ENCODE results near the gene DPF3.

DPF3 gene

DNA sequence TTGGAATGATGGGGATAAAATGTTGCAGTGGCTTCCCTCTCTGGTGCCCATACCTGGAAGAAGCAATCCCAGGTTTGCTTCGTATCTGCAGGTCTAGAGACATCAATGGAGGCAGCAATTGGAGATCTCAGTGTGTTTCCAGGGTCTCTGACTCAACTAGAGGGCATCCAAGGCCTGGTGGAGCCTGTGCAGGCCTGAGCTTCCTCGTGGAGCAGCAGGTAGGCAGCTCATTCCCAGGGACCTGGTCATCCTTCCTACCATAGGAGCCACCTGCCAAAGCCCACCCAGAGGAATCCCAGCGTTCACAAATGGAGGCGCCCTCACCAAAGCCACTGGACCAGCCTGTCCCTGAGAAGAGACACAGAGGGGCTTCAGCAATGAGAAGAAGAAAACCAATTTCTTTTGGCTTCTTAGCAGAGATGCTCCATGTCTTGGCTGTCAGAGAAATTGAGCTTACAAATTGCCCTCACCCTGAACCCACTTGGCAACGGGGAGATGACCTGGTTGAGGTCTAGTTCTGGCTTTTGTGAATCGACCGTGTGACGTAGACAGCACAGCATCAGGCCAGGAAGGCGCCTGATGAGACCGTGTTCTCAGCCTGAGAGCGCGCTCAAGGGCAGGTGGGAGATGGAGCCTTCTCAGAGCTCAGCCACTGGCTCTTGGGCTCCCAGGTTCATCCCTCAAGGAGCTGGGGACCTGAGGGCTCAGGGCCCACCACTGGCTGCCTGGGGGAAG, 283.6 kb downstream of the DPF3 start:
- DNase-seq: no peak

- no peak for DNase-seq
Observed at GRCh38 chr14:72609205-72609916, 284.5 kb downstream of the DPF3 start.

GRCh38 chr14:72608391-72609204, 285.3 kb downstream of the DPF3 start:
- DNase-seq: peak; percentile 62

GRCh38 chr14:72607386-72608130, 286.3 kb downstream of the DPF3 start:
- DNase-seq: no peak

DNA sequence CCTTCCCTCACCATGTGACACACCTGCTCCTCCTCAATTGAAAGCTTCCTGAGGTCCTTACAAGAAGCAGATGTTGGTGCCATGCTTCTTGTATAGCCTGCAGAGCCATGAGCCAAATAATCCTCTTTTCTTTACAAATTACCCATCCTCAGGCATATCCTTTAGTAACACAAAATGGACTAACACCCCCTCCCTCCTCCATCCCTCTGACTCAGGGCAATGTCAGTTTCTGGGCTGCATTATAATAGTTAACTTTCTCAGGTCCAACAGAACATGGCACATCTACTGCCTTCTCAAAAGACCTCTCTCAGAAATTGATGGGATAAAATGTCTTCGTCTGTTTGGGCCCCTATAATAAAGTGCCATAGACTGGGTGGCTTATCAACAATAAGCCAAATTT, 287.0 kb downstream of the DPF3 start:
- no peak for DNase-seq

DNA sequence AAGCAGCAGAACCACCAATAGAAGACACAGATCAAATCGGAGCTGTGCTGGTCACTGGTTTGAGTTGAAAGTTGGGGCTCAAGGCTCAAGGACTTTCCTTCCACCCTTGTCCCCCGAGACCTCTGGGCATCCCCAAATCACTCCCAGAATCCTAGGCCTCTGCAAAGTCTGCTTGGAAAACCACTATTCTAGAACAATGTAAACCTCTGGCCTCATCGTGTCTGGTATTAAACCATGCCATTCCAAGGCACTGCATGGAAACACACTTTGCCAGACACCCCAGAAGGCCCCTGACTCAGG, 288.0 kb downstream of the DPF3 start:
- DNase-seq: no peak

- no peak for DNase-seq
Observed at GRCh38 chr14:72605096-72605920, 288.6 kb downstream of the DPF3 start.

DNA sequence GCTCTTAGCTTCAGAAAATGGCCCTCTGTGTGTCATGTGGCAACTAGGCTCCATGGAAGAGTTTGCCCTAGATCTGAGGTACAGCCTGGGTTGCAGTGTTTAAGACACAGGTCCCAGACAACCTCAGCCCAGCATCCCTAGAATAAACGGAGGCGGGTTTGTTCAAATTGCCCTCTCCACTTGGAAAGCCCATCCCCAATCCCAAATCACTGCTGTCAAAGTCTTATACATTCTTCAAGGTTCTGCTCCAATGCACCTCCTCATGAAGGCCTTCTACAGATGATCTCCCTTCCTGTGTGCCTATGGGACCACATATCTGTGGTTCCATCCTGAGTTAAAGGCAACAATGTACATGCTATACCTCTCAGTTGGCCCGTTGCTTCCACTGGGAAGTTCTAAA, 289.8 kb downstream of the DPF3 start:
- no peak for DNase-seq

GRCh38 chr14:72603639-72604038, 290.3 kb downstream of the DPF3 start:
- no peak for DNase-seq

DNA sequence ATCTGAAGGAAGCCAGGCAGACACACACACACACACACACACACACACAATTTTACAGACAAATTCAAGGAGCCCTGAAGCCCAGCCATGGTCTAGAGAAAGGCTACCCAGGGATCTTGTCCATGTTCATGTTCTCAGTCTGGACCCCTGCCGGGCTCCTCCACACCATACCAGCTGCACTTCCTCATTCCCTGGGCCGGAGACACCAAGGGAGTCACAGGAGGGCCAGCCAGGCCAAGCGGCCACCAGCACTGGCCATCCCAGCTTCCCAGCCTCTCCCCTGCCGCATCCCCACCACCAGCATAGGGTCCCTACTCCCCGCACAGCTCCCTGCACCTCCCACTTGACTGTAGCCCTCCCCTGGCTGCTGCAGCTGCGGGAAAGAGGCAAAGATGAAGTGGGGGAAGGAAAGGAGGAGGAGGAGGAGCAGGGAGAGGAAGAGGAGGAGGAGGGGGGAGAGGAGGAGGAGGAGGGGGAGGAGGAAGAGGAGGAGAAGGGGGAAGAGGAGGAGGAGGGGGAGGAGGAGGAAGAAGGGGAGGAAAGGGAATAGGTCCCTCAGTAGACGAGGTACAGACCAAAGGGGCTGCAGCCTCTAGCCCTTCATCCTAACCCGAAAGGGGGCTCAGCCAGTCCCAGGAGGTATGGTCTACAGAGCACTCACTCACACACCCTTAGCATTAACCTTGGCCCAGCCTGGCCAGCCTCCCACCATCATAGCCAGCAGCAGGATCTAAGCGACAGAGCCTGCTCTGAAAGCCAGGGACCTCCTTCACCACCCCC, 293.2 kb downstream of the DPF3 start:
- DNase-seq: no peak

DNA sequence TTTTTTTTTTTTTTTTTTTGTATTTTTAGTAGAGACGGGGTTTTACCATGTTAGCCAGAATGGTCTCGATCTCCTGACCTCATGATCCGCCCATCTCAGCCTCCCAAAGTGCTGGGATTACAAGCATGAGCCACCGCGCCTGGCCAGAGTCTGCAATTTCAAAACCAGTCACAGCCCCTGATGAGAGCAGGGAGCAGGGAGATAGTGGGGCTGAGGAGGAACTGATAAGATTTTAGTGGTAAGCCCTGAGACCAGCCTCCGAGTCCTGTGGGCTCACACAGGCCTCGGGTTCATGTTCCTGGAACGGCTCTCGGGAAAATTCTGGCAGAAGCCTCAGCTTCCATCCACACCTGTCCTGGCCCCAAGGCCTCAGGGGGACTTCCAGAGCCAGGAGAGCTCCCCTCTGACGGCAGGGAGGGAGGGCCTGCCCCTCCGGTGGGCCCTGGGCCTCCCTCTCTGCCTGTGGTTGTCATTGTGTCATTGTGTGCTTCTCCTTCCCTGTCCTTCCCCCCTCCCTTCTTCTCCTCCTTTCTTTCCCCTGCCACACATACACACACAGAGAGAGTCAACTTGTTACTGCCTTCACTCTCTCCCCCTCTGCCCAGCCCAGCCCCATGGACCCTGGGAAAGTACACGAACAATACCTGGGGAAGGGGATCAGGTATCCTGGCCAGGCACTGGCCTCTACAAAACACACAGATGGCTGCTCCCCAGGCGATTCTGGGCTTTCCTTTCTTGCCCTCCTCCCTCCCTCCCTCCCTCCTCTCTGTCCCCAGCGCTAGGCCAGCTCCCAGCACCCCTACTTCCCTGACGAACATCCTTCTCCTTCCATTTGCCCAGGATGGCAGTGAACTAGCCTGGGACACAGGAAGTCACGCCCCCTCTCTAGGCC, 294.1 kb downstream of the DPF3 start:
- no peak for DNase-seq

DNA sequence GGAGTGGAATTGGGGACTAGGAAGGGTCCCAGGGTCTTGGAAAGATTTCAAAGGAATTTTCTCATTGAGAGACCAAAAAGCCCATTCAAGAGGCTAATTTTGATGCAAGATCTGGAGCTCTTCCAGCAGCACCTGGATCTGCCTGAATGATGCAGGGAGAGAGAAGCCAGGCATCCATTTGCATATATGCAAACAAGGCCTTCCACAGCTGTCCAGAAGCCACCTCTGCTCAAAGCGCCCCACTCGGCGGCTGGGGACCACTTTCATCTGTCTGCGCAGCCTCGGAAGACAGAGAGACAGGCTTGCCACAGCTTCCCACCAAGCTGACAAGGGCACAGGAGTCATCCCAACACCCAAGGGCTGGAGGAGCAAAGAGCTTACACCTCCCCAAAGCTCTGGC, 295.6 kb downstream of the DPF3 start:
- DNase-seq: no peak

- DNase-seq: no peak
Observed at GRCh38 chr14:72597252-72598233, 296.4 kb downstream of the DPF3 start.

DNA sequence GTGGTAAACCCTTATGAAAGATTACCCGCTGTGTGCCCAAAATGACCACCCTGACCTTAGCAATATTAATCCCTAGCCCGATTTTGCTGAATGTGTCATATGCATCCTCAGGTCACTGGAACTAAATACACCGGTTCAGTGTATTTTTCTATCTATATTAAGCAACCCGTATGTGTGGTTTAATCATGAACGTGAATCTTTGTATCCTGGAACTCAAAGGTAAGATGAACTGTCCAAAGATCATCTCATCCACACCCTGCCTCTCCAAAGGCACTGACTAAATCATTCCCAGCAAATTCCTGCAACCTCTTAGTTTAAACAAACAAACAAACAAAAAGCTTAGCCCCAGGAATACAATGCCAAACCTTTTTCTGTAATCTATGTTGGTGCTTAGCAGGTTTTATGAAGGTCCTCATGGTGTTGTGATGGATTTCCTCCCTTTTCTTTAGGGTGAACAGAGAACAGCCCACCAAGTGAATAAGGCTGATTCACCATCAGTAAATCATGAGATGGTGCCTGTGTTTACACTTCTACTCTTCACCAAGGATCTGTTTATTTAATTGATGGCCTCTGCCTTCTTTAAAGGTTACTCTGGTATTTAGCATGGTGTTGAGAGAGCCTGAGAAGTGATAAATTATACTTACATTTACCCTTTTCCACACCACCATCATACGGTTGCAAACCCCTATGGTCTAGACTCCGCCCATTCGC, 298.6 kb downstream of the DPF3 start:
- DNase-seq: no peak

DNA sequence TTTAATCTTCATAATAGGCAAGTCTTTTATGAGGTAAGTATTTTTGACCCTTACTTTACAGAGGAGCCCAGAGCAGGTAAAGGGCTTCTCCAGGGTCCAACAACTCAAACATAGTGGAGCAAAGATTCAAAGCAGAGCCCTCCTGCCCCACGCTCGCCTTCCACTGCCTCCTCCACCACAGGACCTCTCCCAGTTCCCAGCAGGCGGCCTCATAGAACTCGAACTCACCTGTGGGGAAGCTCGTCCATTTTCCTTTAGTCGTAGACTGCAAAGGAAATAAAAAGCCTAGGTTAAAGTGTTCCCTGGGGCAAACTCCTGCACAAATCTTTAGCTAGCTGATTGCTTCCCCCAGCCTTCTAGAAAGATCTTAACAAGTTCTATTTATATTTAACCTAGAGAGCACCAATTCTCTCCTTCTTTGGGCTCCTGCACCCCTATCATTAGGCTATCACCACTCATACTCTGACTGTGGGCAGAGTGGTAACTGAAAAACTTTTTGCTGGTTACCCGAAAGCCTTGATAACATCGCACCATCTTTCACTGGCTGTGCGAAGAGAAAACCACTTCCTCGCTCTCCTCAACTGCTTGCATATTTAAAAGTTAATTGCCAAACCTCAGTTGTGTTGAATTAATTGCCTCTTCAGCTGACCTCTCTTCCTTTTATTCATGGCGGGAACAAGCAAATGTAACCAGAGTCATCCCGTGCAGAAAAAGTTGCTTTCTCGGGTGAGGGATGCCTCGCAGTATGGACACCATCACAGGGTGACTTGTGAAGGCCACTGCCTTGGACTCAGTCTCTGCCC, 299.6 kb downstream of the DPF3 start:
- no peak for DNase-seq

DNA sequence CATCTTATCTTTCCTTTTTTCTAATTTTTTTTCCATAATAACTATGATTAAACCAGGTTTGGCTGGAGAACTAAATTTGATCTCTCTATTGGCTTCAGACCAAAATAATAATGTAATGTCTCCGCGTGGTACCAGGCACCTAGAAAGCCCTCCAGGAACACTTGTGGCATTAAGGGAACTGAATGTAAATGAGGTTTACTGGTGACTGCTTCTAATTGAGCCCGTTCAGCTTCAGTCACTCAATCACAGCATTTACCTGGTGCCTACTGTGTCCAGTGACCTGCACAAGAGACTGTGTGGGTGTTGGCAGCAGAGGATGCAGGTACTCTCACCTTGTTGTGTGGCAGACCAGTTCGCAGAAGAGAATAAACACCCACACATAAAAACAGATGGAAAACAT, 302.5 kb downstream of the DPF3 start:
- DNase-seq: no peak

GRCh38 chr14:72590577-72590976, 303.3 kb downstream of the DPF3 start:
- DNase-seq: no peak

GRCh38 chr14:72589652-72590051, 304.2 kb downstream of the DPF3 start:
- DNase-seq: no peak

All from 8988T (cell line).